GM21717 (cell line): ENCODE measurements around the gene MRPL57.
"Not testable (repeated sequence)": the region's sequence is repeated elsewhere in the genome, so short reads cannot be mapped to it uniquely, and the experiment has no call there.

ENCODE experiments used
- ATAC-seq: cut with Tn5 transposase; IDR thresholded peaks from one replicate; pipeline ENCODE4 v1.9.1; 2021; ENCODE audit warnings: mild to moderate bottlenecking, moderate library complexity; ENCODE audit not compliant: unreplicated experiment

MRPL57 gene

GRCh38 chr13:21176215-21176981, at the start of gene MRPL57, which contains the start of gene SKA3:
MRPL57 (plus strand) TSS chr13:21176658; CDS start chr13:21176917, 259 bp downstream.
SKA3 (minus strand) TSS chr13:21176552; CDS start chr13:21176477, 75 bp downstream.
- peak; percentile 91 for ATAC-seq

- no peak for ATAC-seq
Measured at GRCh38 chr13:21130116-21130515, 46.3 kb upstream of the MRPL57 start.

GRCh38 chr13:21133077-21133476, 43.4 kb upstream of the MRPL57 start:
- ATAC-seq, result no peak

- no peak for ATAC-seq
Measured at GRCh38 chr13:21134475-21134874, 42.0 kb upstream of the MRPL57 start.

DNA sequence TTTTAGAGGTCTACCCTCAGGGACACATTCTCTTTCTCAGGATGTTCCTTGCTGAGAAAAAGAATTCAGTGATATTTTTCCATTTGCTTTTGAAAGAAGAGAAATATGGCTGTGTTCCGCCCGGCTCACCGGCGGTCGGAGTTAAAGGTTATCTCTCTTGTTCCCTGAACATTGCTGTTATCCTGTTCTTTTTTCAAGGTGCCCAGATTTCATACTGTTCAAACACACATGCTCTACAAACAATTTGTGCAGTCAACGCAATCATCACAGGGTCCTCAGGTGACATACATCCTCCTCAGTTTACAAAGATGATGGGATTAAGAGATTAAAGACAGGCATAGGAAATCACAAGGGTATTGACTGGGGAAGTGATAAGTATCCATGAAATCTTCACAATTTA, 40.6 kb upstream of the MRPL57 start:
- ATAC-seq, result not testable (repeated sequence)

DNA sequence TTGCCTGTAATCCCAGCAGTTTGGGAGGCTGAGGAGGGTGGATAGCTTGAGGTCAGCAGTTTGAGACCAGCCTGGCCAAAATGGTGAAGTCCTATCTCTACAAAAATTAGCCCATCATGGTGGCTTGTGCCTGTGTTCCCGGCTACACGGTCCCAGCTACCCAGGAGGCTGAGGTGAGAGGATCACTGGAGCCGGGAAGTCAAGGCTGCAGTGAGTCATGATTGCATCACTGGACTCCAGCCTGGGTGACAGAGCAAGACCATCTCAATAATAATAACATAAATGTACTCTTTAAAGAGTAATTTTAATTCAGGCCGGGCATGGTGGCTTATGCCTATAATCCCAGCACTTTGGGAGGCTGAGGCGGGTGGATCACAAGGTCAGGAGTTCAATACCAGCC, 38.8 kb upstream of the MRPL57 start:
- ATAC-seq, result no peak

DNA sequence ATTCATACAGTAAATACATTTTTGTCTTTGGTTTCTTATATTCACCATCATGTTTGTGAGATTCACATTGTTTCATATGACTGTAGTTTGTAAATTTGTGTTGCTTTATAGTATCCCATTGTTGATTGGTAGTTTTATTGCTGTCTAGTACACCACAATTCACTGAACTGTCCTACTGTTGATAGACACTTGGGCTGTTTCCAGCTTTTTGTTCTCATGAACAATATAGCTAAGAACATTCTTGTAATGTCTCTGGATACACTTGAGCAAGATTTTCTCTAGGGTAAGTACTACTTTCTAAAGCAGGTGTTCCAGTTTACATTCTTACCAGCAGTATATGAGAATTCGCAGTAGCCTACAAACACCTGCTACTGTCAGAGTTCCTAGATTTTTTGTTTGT, 37.9 kb upstream of the MRPL57 start:
- ATAC-seq, result no peak

- ATAC-seq, result no peak
Measured at GRCh38 chr13:21139374-21139773, 37.1 kb upstream of the MRPL57 start.

DNA sequence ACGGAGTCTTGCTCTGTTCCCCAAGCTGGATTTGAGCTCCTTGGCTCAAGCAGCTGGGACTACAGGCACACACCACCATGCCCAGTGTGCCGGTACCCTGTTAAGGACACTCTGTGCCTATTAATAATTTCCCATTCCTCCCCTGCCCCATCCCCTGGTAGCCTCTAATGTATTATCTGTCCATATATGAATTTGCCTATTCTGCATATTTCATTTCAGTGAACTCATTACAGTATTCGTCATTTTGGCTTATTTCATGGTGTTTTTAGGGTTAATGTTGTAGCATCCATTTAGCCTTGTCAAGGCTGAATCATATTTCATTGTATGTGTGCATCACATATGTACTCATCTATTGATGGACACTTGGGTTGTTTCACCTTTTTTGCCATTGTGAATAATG, 33.7 kb upstream of the MRPL57 start:
- no peak for ATAC-seq

DNA sequence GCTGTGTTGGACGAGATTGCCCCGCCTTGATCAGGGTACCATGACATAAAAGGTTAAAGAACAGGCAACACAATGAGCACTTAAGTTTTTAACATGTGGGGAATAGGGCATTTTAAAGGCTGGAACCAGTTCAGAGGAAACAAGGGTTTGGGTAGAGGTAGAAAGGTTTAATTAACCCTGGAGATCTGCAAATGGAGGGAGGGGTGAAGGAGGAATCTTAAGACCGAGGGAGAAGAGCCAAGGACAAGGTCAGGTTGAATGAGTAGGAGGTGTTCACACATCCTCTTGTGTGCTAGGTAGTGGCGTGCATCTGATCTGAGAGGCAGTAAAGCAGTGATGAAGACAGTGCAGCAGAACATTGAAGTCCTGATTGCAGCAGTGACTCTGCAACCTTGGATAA, 28.6 kb upstream of the MRPL57 start:
- no peak for ATAC-seq

GRCh38 chr13:21148557-21149258, 27.8 kb upstream of the MRPL57 start:
- no peak for ATAC-seq

GRCh38 chr13:21149568-21149967, 26.9 kb upstream of the MRPL57 start:
- no peak for ATAC-seq

DNA sequence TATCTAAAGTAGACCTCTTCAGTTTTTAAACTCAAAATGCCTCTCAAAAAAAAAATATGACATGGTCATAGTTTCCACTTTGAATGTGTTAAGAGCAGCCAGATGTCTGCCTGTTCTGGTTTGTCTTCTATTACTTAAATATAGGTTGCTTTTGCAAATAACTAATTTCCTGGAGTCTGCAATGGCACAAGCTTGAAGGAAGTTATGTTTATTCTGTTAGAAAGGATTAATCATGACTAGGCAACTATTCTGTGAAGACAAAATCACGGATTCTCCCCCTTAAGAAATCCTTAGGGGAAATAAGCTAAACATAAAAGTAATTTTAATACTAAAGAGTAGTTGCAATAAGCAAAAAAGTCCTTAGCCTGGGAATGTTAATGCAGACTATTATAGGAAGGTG, 26.4 kb upstream of the MRPL57 start:
- ATAC-seq, result no peak

DNA sequence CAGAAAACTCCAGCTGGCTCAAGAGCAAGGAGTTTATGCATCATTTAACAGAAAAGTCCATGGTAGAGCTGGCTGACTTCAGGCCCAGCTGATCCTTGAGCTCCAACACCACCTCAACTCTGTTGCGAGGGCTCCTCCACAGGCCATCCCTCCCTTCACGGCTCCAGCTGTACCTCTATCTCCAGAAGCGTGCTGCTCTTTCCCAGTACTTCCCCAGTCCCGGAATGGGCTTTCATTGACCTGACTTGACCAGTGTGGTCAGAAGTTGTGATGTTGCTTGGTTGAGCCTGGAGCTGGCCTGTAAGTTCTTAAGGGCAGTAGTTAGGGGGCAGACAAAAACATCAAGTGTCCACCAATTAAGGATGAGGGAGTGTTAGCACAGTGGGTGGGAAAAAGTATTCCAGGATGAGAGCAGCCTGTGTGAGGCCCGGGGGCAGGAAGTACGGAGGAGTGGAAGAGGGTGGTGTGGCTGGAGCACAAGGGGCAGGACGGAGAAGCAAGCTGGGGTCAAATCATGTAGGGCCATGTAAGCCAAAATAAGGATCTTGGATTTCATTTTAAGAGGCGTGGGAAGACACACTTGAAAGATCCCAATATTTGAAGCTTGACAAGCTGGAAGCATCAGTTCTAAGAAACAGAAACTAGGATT, 24.1 kb upstream of the MRPL57 start:
- no peak for ATAC-seq

DNA sequence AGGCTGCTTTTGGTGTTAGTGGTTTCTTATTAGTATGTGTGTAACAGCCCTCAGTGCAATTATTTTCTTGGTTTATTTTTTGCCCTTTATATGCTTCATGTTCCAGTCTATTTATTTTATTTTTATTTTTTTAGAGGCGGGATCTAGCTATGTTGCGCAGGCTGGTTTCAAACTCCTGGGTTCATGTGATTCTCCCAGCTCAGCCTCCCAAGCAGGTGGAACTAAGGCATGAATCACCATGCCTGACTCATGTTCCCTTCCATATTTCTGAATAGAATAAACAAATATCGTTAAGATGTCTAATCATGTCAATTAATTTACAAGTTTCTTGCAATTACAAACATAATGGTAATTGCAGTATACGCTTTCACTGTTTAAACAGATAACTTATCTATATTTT, 11.8 kb upstream of the MRPL57 start:
- no peak for ATAC-seq

GRCh38 chr13:21165606-21166005, 10.9 kb upstream of the MRPL57 start:
- not testable (repeated sequence) for ATAC-seq

DNA sequence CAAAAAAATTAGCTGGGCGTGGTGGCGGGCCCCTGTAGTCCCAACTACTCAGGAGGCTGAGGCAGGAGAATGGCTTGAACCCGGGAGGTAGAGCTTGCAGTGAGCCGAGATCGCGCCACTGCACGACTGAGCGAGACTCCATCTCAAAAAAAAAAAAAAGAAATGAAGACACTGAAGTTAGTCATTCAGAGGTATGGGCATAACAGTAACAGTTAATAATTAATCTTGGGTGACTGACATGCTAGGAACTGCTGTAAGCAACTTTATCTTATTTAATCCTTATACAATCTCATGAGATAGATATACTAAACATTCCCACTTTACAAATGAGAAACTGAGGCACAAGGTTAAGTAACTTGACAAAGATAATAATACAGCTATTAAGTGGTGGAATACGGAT, 5.0 kb upstream of the MRPL57 start:
- no peak for ATAC-seq

- not testable (repeated sequence) for ATAC-seq
Measured at GRCh38 chr13:21173767-21174166, 2.7 kb upstream of the MRPL57 start.

DNA sequence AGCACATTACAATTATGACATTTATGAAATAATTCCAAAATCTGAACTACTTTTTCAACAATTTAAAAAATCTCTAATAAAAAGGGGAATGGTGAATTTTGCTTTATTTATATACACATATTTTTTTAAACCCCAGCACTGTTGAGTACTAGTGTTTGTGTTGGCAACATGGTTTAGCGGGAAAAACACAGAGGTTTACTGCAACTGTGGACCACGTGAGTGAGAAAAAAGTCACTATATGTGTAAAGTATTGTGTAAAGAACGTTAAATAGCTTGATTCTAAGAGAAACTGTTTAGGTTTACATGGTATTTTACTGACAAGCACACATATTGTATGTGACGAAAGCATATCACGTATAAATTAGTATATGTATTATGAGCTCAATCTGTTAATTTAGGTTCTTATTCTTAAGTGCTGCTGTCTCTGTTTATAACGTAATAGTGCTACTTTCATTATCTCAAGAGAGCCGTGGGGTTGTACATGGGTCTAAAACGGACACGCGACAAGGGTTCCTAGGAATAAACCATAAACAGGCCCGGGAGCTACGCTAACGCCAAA, 723 bp upstream of the MRPL57 start:
- ATAC-seq, result no peak

GRCh38 chr13:21176982-21177284, 475 bp downstream of the MRPL57 start:
- peak; percentile 29 for ATAC-seq

DNA sequence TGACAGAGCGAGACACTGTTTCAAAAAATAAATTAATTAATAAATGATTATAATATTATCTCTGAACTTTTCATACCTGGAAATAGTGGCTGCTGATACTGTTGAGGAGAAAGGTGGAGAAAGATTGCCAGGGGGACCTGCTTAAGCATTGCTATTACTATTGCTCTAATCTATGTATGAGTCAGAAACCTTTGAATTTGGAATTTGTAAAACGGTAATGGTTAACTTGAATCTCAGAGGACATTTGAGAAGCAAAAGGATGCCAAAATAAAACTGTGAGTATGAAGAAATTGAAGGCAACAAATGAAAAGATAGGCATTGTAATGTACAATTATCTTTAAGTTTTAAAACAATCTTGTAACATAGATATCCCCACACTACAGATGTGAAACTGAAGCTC, 5.2 kb downstream of the MRPL57 start:
- no peak for ATAC-seq

- ATAC-seq, result not testable (repeated sequence)
Measured at GRCh38 chr13:21186410-21186809, 10.0 kb downstream of the MRPL57 start.
